WTC11 (cell line): ENCODE results near the gene GABARAPL1.

Source experiments
- CBFB ChIP-seq: sonication (generic); formaldehyde crosslinking; IDR thresholded peaks from 2 replicates; pipeline ENCODE4 v1.8.1; 2022; ENCODE audit warnings: mild to moderate bottlenecking, low read depth, missing genetic modification reagents
- CREB1 ChIP-seq: sonication (generic); formaldehyde crosslinking; IDR thresholded peaks from 2 replicates; pipeline ENCODE4 v1.8.0; 2023; ENCODE audit warnings: mild to moderate bottlenecking, missing genetic modification reagents
- ETV6 ChIP-seq: sonication (generic); formaldehyde crosslinking; IDR thresholded peaks from 2 replicates; pipeline ENCODE4 v1.8.1; 2022; ENCODE audit warnings: mild to moderate bottlenecking, missing genetic modification reagents
- NR3C1 ChIP-seq: sonication (generic); formaldehyde crosslinking; conservative IDR thresholded peaks from 2 replicates; pipeline ENCODE4 v1.8.1; 2023; ENCODE audit warnings: low read depth, mild to moderate bottlenecking, missing genetic modification reagents
- ZNF232 ChIP-seq: sonication (generic); formaldehyde crosslinking; IDR thresholded peaks from 2 replicates; pipeline ENCODE4 v1.8.0; 2022; ENCODE audit warnings: mild to moderate bottlenecking, missing genetic modification reagents
- TF ChIP-seq, protein P1 (sequence below): sonication (generic); formaldehyde crosslinking; IDR thresholded peaks from 2 replicates; pipeline ENCODE4 v1.8.0; 2022; ENCODE audit warnings: mild to moderate bottlenecking, missing genetic modification reagents
- TF ChIP-seq, protein P2 (sequence below): sonication (generic); formaldehyde crosslinking; IDR thresholded peaks from 2 replicates; pipeline ENCODE4 v1.8.0; 2022; ENCODE audit warnings: mild to moderate bottlenecking, missing genetic modification reagents
- TF ChIP-seq, protein P3 (sequence below): fragments of 200-600 bp; IDR thresholded peaks from 2 replicates; pipeline ENCODE4 v1.8.0; 2022; ENCODE audit warnings: antibody characterized with exemption
- TF ChIP-seq, protein P4 (sequence below): sonication (generic); formaldehyde crosslinking; IDR thresholded peaks from 2 replicates; pipeline ENCODE4 v1.8.1; 2023; ENCODE audit warnings: mild to moderate bottlenecking, missing genetic modification reagents, moderate library complexity
- TF ChIP-seq, protein P5 (sequence below): sonication (generic); formaldehyde crosslinking; IDR thresholded peaks from 2 replicates; pipeline ENCODE4 v1.8.1; 2022; ENCODE audit warnings: mild to moderate bottlenecking, missing genetic modification reagents, moderate library complexity, borderline replicate concordance

DNA sequence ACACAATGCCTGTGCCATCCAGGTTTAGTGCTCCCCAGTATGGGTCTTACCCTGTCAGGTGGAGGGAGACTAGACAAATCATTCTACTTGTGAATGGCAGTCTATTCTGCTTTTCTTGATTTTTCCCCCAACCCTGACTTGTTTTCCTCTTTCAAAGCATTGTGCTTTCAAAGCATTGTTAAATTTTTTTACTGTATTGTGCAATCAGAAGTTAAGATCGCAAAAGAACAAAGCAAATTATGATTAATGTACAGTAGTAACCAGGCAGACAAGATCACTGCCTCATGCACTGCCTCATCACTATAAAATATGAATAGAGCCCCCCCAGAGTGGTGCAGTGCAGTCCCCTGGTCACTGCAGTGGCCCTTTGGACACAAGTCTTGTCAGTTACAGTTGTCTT lies 14.1 kb downstream of the GABARAPL1 start:
- TF ChIP-seq, protein P1, sequence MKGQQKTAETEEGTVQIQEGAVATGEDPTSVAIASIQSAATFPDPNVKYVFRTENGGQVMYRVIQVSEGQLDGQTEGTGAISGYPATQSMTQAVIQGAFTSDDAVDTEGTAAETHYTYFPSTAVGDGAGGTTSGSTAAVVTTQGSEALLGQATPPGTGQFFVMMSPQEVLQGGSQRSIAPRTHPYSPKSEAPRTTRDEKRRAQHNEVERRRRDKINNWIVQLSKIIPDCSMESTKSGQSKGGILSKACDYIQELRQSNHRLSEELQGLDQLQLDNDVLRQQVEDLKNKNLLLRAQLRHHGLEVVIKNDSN = no peak
- TF ChIP-seq, protein P2, sequence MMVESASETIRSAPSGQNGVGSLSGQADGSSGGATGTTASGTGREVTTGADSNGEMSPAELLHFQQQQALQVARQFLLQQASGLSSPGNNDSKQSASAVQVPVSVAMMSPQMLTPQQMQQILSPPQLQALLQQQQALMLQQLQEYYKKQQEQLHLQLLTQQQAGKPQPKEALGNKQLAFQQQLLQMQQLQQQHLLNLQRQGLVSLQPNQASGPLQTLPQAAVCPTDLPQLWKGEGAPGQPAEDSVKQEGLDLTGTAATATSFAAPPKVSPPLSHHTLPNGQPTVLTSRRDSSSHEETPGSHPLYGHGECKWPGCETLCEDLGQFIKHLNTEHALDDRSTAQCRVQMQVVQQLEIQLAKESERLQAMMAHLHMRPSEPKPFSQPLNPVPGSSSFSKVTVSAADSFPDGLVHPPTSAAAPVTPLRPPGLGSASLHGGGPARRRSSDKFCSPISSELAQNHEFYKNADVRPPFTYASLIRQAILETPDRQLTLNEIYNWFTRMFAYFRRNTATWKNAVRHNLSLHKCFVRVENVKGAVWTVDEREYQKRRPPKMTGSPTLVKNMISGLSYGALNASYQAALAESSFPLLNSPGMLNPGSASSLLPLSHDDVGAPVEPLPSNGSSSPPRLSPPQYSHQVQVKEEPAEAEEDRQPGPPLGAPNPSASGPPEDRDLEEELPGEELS (CRISPR knock-in tag) = no peak
- no peak for TF ChIP-seq CBFB (CRISPR knock-in tag)
- TF ChIP-seq, protein P3, sequence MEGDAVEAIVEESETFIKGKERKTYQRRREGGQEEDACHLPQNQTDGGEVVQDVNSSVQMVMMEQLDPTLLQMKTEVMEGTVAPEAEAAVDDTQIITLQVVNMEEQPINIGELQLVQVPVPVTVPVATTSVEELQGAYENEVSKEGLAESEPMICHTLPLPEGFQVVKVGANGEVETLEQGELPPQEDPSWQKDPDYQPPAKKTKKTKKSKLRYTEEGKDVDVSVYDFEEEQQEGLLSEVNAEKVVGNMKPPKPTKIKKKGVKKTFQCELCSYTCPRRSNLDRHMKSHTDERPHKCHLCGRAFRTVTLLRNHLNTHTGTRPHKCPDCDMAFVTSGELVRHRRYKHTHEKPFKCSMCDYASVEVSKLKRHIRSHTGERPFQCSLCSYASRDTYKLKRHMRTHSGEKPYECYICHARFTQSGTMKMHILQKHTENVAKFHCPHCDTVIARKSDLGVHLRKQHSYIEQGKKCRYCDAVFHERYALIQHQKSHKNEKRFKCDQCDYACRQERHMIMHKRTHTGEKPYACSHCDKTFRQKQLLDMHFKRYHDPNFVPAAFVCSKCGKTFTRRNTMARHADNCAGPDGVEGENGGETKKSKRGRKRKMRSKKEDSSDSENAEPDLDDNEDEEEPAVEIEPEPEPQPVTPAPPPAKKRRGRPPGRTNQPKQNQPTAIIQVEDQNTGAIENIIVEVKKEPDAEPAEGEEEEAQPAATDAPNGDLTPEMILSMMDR = no peak
- TF ChIP-seq CREB1 = no peak
- no peak for TF ChIP-seq NR3C1 (CRISPR knock-in tag)
- no peak for TF ChIP-seq ETV6
- TF ChIP-seq, protein P4, sequence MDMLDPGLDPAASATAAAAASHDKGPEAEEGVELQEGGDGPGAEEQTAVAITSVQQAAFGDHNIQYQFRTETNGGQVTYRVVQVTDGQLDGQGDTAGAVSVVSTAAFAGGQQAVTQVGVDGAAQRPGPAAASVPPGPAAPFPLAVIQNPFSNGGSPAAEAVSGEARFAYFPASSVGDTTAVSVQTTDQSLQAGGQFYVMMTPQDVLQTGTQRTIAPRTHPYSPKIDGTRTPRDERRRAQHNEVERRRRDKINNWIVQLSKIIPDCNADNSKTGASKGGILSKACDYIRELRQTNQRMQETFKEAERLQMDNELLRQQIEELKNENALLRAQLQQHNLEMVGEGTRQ = no peak
- TF ChIP-seq, protein P5, sequence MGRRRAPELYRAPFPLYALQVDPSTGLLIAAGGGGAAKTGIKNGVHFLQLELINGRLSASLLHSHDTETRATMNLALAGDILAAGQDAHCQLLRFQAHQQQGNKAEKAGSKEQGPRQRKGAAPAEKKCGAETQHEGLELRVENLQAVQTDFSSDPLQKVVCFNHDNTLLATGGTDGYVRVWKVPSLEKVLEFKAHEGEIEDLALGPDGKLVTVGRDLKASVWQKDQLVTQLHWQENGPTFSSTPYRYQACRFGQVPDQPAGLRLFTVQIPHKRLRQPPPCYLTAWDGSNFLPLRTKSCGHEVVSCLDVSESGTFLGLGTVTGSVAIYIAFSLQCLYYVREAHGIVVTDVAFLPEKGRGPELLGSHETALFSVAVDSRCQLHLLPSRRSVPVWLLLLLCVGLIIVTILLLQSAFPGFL = no peak
- TF ChIP-seq ZNF232 (CRISPR knock-in tag) = no peak
